T-helper 1 cell treated with Interleukin-12 subunit alpha and Interleukin-12 subunit beta and Interleukin-4 antibody, amounts not matched to agents 30 μg/mL and 1 μg/mL, for 36 hours (primary cell): Measurements from ENCODE around the gene FAM13A.

Experiments
- H3K27ac Mint-ChIP-seq: one replicate; pipeline ENCODE4 v1.8.0; 2021; ENCODE audit warnings: mild to moderate bottlenecking, mixed read lengths
- H3K27me3 Mint-ChIP-seq: one replicate; pipeline ENCODE4 v1.8.0; 2021; ENCODE audit warnings: low read depth, mixed read lengths
- H3K36me3 Mint-ChIP-seq: one replicate; pipeline ENCODE4 v1.8.0; 2021; ENCODE audit warnings: low read depth, mixed read lengths
- H3K4me1 Mint-ChIP-seq: one replicate; pipeline ENCODE4 v1.8.0; 2021; ENCODE audit warnings: low read depth, mixed read lengths
- H3K4me3 Mint-ChIP-seq: one replicate; pipeline ENCODE4 v1.8.0; 2021; ENCODE audit warnings: mild to moderate bottlenecking, moderate library complexity, mixed read lengths
- H3K9me3 Mint-ChIP-seq: one replicate; pipeline ENCODE4 v1.8.0; 2021; ENCODE audit warnings: mixed read lengths

The FAM13A gene

GRCh38 chr4:89056292-89056952, 563 bp downstream of the FAM13A start:
- no peaks in the 10 kb centered on the region for H3K27me3 Mint-ChIP-seq
- H3K9me3 Mint-ChIP-seq: peaks cover 15% of the 10 kb centered on the region
- peaks cover 2% of the 10 kb centered on the region for H3K4me1 Mint-ChIP-seq
- H3K4me3 Mint-ChIP-seq: no peak overlapping the region
- no peaks in the 10 kb centered on the region for H3K36me3 Mint-ChIP-seq
- H3K27ac Mint-ChIP-seq: no peak overlapping the region

GRCh38 chr4:89055157-89056080, 1.6 kb downstream of the FAM13A start:
- H3K9me3 Mint-ChIP-seq: peaks cover 5% of the 10 kb centered on the region
- no peak overlapping the region for H3K4me3 Mint-ChIP-seq
- no peak overlapping the region for H3K27ac Mint-ChIP-seq
- no peaks in the 10 kb centered on the region for H3K27me3 Mint-ChIP-seq
- H3K36me3 Mint-ChIP-seq: no peaks in the 10 kb centered on the region
- peaks cover 2% of the 10 kb centered on the region for H3K4me1 Mint-ChIP-seq

GRCh38 chr4:89054627-89055026, 2.4 kb downstream of the FAM13A start:
- peaks cover 3% of the 10 kb centered on the region for H3K9me3 Mint-ChIP-seq
- H3K4me3 Mint-ChIP-seq: no peak overlapping the region
- no peaks in the 10 kb centered on the region for H3K36me3 Mint-ChIP-seq

GRCh38 chr4:89049853-89050252, 7.1 kb downstream of the FAM13A start:
- Mint-ChIP-seq H3K27me3 (no peaks in the 10 kb centered on the region), H3K9me3 (no peaks in the 10 kb centered on the region), H3K4me3 (no peak overlapping the region), H3K4me1 (no peaks in the 10 kb centered on the region), H3K36me3 (no peaks in the 10 kb centered on the region), H3K27ac (no peak overlapping the region)

More at GRCh38 chr4:89054627-89055026, 2.4 kb downstream of the FAM13A start:
- Mint-ChIP-seq H3K27me3 (no peaks in the 10 kb centered on the region), H3K4me1 (peaks cover 2% of the 10 kb centered on the region), H3K27ac (no peak overlapping the region)

- no peak overlapping the region for H3K27ac Mint-ChIP-seq
- no peaks in the 10 kb centered on the region for H3K36me3 Mint-ChIP-seq
- H3K9me3 Mint-ChIP-seq: no peaks in the 10 kb centered on the region
- no peaks in the 10 kb centered on the region for H3K27me3 Mint-ChIP-seq
- H3K4me1 Mint-ChIP-seq: no peaks in the 10 kb centered on the region
- H3K4me3 Mint-ChIP-seq: no peak overlapping the region
Observed at GRCh38 chr4:89048906-89049601, 7.9 kb downstream of the FAM13A start.

- H3K4me1 Mint-ChIP-seq: no peaks in the 10 kb centered on the region
- H3K9me3 Mint-ChIP-seq: no peaks in the 10 kb centered on the region
- no peak overlapping the region for H3K4me3 Mint-ChIP-seq
- H3K27me3 Mint-ChIP-seq: peaks cover 9% of the 10 kb centered on the region
- no peak overlapping the region for H3K27ac Mint-ChIP-seq
- no peaks in the 10 kb centered on the region for H3K36me3 Mint-ChIP-seq
Observed at GRCh38 chr4:89044147-89044900, 12.7 kb downstream of the FAM13A start.

- Mint-ChIP-seq H3K27me3 (peaks cover 9% of the 10 kb centered on the region), H3K4me1 (no peaks in the 10 kb centered on the region), H3K27ac (no peak overlapping the region), H3K36me3 (no peaks in the 10 kb centered on the region), H3K4me3 (no peak overlapping the region), H3K9me3 (no peaks in the 10 kb centered on the region)
Observed at GRCh38 chr4:89042055-89042454, 14.9 kb downstream of the FAM13A start.

GRCh38 chr4:89039730-89040338, 17.2 kb downstream of the FAM13A start:
- H3K9me3 Mint-ChIP-seq: peaks cover 10% of the 10 kb centered on the region
- H3K4me1 Mint-ChIP-seq: no peaks in the 10 kb centered on the region
- H3K36me3 Mint-ChIP-seq: no peaks in the 10 kb centered on the region
- H3K27ac Mint-ChIP-seq: no peak overlapping the region
- H3K4me3 Mint-ChIP-seq: no peak overlapping the region
- H3K27me3 Mint-ChIP-seq: peaks cover 9% of the 10 kb centered on the region

GRCh38 chr4:89036535-89036934, 20.4 kb downstream of the FAM13A start:
- H3K36me3 Mint-ChIP-seq: no peaks in the 10 kb centered on the region
- no peaks in the 10 kb centered on the region for H3K27me3 Mint-ChIP-seq
- H3K9me3 Mint-ChIP-seq: peaks cover 10% of the 10 kb centered on the region
- no peak overlapping the region for H3K27ac Mint-ChIP-seq
- no peaks in the 10 kb centered on the region for H3K4me1 Mint-ChIP-seq
- no peak overlapping the region for H3K4me3 Mint-ChIP-seq

GRCh38 chr4:89031272-89031671, 25.7 kb downstream of the FAM13A start:
- H3K27me3 Mint-ChIP-seq: peaks cover 11% of the 10 kb centered on the region
- H3K9me3 Mint-ChIP-seq: peaks cover 9% of the 10 kb centered on the region
- no peaks in the 10 kb centered on the region for H3K4me1 Mint-ChIP-seq
- no peak overlapping the region for H3K27ac Mint-ChIP-seq
- H3K4me3 Mint-ChIP-seq: no peak overlapping the region
- no peaks in the 10 kb centered on the region for H3K36me3 Mint-ChIP-seq

GRCh38 chr4:89029591-89029990, 27.4 kb downstream of the FAM13A start:
- Mint-ChIP-seq H3K9me3 (no peaks in the 10 kb centered on the region), H3K4me3 (no peak overlapping the region), H3K27me3 (peaks cover 11% of the 10 kb centered on the region), H3K27ac (no peak overlapping the region), H3K36me3 (no peaks in the 10 kb centered on the region), H3K4me1 (no peaks in the 10 kb centered on the region)

GRCh38 chr4:89026542-89026941, 30.4 kb downstream of the FAM13A start:
- Mint-ChIP-seq H3K27ac (no peak overlapping the region), H3K4me3 (no peak overlapping the region), H3K9me3 (no peaks in the 10 kb centered on the region), H3K4me1 (peaks cover 1% of the 10 kb centered on the region), H3K36me3 (no peaks in the 10 kb centered on the region), H3K27me3 (peaks cover 11% of the 10 kb centered on the region)

- no peaks in the 10 kb centered on the region for H3K9me3 Mint-ChIP-seq
- no peaks in the 10 kb centered on the region for H3K36me3 Mint-ChIP-seq
- peaks cover 1% of the 10 kb centered on the region for H3K4me1 Mint-ChIP-seq
- H3K27ac Mint-ChIP-seq: no peak overlapping the region
- H3K4me3 Mint-ChIP-seq: no peak overlapping the region
- H3K27me3 Mint-ChIP-seq: peaks cover 4% of the 10 kb centered on the region
Observed at GRCh38 chr4:89024051-89024675, 32.8 kb downstream of the FAM13A start.
